Lower lobe of right lung (tissue), 2 donors: ENCODE measurements around the gene EDA. TPM values are rescaled to one million over a fixed set of nuclear protein-coding genes. Genes with fewer than 3 reads are reported as not detected.

Source experiments
- ATAC-seq, 2 donors: fragments of 200-7000 bp; cut with Tn5 transposase; one replicate each; pipeline ENCODE4 v1.9.1; 2020 to 2022; ENCODE audit warnings: mild to moderate bottlenecking in 2 of 2, moderate library complexity in 2 of 2
- DNase-seq: peaks from one replicate; pipeline ENCODE4 v3.0.0-alpha.2; 2020
- H3K27ac ChIP-seq: fragments of 200-600 bp; one replicate; pipeline ENCODE4 v1.8.0; 2022
- H3K27me3 ChIP-seq: fragments of 200-600 bp; one replicate; pipeline ENCODE4 v1.8.0; 2022; ENCODE audit warnings: low read depth
- H3K36me3 ChIP-seq: fragments of 200-600 bp; one replicate; pipeline ENCODE4 v1.8.0; 2022; ENCODE audit warnings: mild to moderate bottlenecking
- H3K4me1 ChIP-seq: fragments of 200-600 bp; one replicate; pipeline ENCODE4 v1.8.0; 2022
- H3K4me3 ChIP-seq: fragments of 200-600 bp; one replicate; pipeline ENCODE4 v1.8.0; 2022; ENCODE audit warnings: mild to moderate bottlenecking
- H3K9me3 ChIP-seq: fragments of 200-600 bp; one replicate; pipeline ENCODE4 v1.8.0; 2022
- intact Hi-C: fragments of 100-400 bp; cut with DNase I; formaldehyde crosslinking; loops from one replicate; pipeline ENCODE4 v1.11.0; 2022
- total RNA-seq: library from RNA; stranded (reverse); fragmentation: NEBNext Ultra II Directional; extraction: Animal tissue kit (Norgen Biotek cat#: 25700); gene quantifications from one replicate; pipeline ENCODE4 v1.2.1, GENCODE V29; 2021
- TF ChIP-seq, protein P1 (sequence below): fragments of 200-600 bp; IDR thresholded peaks from one replicate; pipeline ENCODE4 v1.8.0; 2022; ENCODE audit warnings: antibody characterized with exemption, mild to moderate bottlenecking
- donor health status: DM: no; HTN: yes; CAD: no; lungs with severe emphysema.

Gene EDA
- total RNA-seq, 1 donor from 2014 or later: 5.5 TPM

GRCh38 chrX:69740317-69740716 lies 124.4 kb downstream of the EDA start:
- no peaks in the 10 kb centered on the region for H3K9me3 ChIP-seq
- TF ChIP-seq, protein P1, sequence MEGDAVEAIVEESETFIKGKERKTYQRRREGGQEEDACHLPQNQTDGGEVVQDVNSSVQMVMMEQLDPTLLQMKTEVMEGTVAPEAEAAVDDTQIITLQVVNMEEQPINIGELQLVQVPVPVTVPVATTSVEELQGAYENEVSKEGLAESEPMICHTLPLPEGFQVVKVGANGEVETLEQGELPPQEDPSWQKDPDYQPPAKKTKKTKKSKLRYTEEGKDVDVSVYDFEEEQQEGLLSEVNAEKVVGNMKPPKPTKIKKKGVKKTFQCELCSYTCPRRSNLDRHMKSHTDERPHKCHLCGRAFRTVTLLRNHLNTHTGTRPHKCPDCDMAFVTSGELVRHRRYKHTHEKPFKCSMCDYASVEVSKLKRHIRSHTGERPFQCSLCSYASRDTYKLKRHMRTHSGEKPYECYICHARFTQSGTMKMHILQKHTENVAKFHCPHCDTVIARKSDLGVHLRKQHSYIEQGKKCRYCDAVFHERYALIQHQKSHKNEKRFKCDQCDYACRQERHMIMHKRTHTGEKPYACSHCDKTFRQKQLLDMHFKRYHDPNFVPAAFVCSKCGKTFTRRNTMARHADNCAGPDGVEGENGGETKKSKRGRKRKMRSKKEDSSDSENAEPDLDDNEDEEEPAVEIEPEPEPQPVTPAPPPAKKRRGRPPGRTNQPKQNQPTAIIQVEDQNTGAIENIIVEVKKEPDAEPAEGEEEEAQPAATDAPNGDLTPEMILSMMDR: no peak
- no peak overlapping the region for H3K27ac ChIP-seq
- intact Hi-C loops: no loop called here
- DNase-seq (no peak), ATAC-seq (no peak)
- no peaks in the 10 kb centered on the region for H3K27me3 ChIP-seq
- H3K4me1 ChIP-seq: no peaks in the 10 kb centered on the region
- H3K36me3 ChIP-seq: no peaks in the 10 kb centered on the region
- H3K4me3 ChIP-seq: no peak overlapping the region

DNA sequence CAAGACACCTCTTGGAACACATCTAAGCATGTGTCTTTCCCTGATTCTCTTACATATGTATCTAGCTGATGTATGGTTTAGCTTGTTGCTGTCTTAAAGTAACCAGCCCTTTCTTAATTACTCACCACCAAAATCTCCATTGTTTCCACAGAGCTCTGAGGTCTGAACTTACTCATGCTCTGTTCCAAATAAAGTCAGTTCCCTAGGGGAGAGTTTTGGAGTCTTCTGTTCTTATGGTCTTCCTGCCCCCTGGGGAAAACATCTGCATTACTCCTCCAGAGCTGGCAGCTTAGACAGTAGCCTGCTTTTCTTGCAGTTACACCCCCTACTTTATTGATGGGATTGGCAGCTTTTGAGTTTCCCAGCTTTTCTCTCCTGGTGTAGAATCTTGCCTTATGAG lies 125.8 kb downstream of the EDA start:
- Histone ChIP-seq H3K36me3 (no peaks in the 10 kb centered on the region), H3K9me3 (no peaks in the 10 kb centered on the region), H3K4me1 (no peaks in the 10 kb centered on the region), H3K4me3 (no peak overlapping the region), H3K27me3 (no peaks in the 10 kb centered on the region), H3K27ac (no peak overlapping the region)
- intact Hi-C loops: no loop called here
- DNase-seq (no peak), ATAC-seq (no peak)
- TF ChIP-seq, protein P1: no peak

DNA sequence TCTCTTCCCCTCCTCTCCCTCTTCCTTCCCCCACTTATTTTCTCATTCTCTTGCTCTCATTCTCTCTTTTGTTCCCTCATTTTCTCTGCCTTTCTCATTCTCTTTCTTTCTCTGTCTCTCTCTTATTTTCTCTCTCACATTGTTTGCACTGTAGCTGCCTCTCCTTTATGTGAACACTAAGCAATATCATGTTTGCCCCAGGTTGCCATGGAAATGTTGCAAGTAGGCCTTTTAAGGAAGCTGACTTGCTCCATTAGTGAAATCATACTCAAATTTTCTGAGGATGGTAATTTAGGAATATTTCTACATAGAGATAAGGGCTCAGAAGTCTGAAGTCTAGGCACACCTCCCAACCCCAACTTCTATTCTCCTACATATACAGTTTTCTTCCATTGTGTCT lies 130.1 kb downstream of the EDA start:
- no peaks in the 10 kb centered on the region for H3K9me3 ChIP-seq
- H3K4me1 ChIP-seq: no peaks in the 10 kb centered on the region
- no peak for ATAC-seq
- no peak overlapping the region for H3K27ac ChIP-seq
- H3K36me3 ChIP-seq: no peaks in the 10 kb centered on the region
- TF ChIP-seq, protein P1: no peak
- intact Hi-C loops: no loop called here
- no peaks in the 10 kb centered on the region for H3K27me3 ChIP-seq
- DNase-seq: no peak
- H3K4me3 ChIP-seq: no peak overlapping the region

GRCh38 chrX:69748055-69748454 lies 132.1 kb downstream of the EDA start:
- Histone ChIP-seq H3K4me1 (no peaks in the 10 kb centered on the region), H3K27me3 (no peaks in the 10 kb centered on the region), H3K4me3 (no peak overlapping the region), H3K9me3 (no peaks in the 10 kb centered on the region), H3K36me3 (no peaks in the 10 kb centered on the region), H3K27ac (no peak overlapping the region)
- TF ChIP-seq, protein P1: no peak
- ATAC-seq (no peak), DNase-seq (no peak)
- intact Hi-C loops: no loop called here

DNA sequence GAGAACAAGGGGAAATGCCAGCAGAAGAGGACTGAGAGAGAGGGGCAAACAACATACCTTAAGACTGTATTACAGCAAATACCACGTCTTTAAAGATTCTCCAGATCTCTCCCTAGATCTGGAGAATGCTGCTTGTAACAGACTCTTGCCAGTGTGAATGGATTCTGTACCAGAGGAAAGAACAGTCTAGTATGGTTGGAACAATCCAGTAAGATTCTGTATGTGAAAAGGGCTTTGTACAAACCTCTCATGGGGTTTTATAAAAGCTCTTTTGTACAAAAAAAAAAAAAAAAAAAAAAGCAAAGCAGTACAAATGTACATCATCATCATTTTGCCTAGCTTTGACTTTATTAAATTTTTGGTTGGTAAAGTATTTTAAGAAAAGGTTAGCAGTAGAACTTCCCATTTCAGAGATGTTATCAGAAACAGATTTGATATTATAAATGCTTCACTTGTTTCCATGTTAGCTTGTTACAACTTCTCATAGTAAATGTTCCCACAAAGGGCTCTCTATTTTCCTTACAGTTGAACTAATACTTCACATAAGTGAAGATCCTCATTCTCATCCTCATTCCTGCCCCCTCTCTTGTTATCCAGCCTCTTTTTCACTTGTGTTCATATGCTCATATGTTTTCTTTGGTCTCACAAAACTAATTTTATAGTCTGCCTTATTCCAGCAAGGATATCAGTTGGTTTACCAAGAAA lies 144.2 kb downstream of the EDA start:
- H3K4me3 ChIP-seq: no peak overlapping the region
- no peaks in the 10 kb centered on the region for H3K4me1 ChIP-seq
- H3K36me3 ChIP-seq: no peaks in the 10 kb centered on the region
- H3K27ac ChIP-seq: no peak overlapping the region
- TF ChIP-seq, protein P1: no peak
- H3K27me3 ChIP-seq: no peaks in the 10 kb centered on the region
- intact Hi-C loops: no loop called here
- no peaks in the 10 kb centered on the region for H3K9me3 ChIP-seq
- DNase-seq: no peak
- ATAC-seq: no peak
